Ramos (cell line): ENCODE measurements around the gene LY6G6F.

Experiments used
- in situ Hi-C: fragments of 300-500 bp; cut with MboI; formaldehyde crosslinking; loops from one replicate; pipeline ENCODE4 v1.14.3; 2022; ENCODE audit warnings: low sequenced_read_pairs; ENCODE audit not compliant: unreplicated experiment

LY6G6F gene

DNA sequence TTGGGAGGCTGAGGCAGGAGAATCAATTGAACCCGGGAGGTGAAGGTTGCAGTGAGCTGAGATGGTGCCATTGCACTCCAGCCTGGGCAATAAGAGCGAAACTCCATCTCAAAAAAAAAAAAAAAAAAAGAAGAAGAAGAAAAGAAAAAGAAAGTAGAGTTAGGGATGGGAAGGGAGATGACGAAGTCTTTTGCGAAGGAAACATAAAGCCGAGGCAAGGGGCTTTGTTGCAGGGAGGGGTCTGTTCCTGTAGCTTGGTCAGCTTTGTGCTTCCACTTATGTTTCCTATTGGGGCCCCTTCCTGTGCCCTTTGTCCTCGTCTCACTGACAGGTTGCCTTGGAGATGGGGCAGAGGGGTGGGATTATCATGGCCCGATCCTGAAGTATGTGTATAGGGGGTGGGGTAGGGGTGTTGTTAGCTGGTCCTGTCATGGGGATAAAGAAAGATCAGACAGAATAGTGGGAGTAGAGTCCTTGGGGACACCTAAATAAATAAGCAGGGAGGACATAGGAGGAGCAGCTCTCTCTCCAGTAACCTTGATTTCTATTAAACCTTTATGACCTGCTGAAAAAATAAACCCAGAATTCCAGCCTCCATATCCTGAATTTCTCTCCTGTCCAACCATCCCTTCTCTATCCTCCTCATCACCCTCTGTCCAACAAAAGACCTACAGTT lies 30.8 kb downstream of the LY6G6F start:
- in situ Hi-C loops, result no loop called here

DNA sequence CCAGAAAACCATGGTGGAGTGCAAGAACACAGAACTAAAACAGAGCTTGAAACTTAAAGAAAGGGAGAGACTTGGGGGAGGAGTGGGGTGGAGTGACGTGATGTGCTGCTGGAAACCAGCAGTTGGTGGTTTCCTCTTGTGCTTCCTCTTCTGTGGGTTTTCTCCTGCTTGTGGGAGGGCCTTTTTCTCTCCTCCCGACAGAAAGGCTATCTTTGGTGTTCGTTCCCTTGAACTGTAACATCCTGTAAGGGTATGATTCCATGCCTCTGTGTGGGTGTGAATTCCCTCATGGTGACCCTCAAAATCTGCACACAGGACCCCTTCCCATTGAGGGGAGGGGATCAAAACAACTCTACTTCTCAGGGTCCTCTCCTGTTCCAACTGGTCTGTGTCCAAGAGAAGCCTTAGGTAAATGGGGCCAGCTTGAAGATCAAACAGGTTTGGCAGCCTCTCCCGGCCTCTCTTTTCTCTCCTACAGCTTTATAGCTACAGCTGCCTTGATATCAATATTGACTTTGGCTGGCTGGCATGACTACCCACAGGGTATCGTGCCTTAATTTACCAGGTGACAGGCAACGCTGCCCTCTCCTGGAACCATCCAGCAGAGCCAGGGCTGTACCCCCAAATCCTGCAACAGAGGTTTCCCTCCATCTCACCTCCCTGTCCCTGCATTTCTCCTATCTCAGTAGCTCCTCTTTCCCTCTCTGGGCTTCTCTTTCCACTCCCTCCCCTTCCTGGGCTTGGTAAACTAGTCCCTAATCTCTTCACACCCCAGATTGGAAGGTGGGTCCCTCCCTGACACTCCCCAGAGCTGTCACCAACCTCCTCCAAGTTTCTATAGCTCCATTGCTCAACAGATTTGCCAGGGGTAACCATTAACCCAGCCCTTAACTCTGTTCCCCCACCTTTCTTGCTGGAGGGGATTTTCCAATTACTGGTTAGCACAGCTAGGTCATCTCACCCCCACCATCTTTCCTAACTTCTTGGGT lies 31.6 kb downstream of the LY6G6F start:
- in situ Hi-C loops, result no loop called here

DNA sequence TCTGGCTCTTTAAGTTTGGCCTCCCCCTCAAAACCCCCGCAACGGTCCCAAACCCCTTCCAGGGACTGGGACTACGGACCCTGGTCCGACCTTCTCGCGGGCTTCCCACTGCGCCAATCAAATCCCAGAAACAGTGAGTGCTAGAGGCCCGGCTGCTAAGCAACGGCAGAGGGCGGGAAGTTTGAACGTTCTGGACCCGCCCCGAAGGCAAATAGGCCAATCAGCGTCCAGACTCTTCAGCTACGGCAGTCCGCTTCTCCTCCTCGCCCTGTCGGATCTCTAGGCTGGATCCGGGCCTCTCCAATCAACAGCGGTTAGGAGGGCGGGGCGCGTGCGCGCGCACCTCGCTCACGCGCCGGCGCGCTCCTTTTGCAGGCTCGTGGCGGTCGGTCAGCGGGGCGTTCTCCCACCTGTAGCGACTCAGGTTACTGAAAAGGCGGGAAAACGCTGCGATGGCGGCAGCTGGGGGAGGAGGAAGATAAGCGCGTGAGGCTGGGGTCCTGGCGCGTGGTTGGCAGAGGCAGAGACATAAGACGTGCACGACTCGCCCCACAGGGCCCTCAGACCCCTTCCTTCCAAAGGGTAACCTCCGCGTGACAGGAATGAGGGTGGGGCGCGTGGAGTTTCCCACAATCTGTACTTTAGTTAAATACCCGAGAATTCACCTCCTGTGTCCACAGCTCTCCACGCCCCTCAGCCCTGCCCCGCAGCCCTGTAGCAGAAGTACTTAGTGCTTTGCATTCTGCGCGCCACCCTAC lies 33.2 kb downstream of the LY6G6F start, which contains the start of gene MSH5:
Gene MSH5 (plus strand): TSS at position 367 of the 758 bp plus-strand sequence. CDS start 462 bp downstream, outside the sequence.
- in situ Hi-C loops, result no loop called here

DNA sequence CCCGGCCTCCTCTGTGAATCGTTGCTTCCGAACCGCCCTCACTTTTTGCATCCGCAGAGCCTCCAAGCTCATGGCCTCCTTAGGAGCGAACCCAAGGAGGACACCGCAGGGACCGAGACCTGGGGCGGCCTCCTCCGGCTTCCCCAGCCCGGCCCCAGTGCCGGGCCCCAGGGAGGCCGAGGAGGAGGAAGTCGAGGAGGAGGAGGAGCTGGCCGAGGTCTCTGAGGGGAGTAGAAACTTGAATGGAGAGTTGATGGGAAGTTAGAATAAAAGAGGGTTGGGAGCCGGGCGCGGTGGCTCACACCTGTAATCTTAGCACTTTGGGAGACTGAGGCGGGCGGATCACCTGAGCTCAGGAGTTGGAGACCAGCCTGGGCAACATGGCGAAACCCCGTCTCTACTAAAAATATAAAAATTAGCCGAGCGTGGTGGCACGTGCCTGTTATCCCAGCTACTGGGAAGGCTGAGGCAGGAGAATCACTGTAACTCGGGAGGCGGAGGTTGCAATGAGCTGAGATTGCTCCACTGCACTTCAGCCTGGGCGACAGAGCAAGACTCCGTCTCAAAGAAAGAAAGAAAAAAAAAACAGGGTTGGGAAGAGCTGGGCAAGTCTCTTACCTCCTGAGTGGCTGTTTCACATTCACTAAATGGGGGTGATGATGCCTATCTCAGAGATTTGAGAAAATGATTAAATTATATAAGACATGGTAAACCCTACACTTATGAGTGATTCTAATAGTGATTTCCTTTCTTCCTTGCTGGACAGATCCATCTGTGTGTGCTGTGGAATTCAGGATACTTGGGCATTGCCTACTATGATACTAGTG lies 33.9 kb downstream of the LY6G6F start:
- in situ Hi-C loops, result no loop called here

DNA sequence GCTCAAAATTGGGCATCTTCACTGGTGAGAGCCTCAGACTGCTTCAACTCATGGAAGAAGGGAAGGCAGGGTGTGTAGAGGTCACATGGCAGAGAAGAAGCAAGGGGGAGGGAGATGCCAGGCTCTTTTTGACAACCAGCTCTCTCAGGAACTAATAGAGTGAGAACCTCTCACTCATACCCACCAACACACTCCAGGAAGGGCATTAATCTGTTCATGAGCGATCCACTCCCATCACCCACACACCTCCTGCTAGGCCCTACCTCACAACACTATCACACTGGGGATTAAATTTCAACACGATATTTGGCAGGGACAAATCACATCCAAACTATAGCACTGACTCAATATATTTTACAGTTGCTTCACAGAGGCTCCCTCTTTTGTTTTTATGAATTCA lies 35.1 kb downstream of the LY6G6F start:
- in situ Hi-C loops, result no loop called here

DNA sequence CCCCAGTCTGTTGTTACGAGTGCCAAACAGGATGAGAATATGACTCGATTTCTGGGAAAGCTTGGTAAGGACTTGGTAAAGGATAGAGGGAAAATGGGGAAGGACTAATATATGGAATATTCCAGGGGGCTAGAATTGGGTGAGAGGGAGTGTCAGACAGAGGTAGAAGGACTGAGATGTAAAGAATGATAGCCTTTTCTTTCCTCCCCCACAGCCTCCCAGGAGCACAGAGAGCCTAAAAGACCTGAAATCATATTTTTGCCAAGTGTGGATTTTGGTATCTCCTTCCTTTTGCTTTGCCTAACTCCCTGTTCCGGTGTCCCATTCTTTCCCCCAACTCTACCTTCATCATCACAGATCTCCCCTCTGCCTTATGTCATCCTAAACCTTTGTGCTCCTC lies 36.2 kb downstream of the LY6G6F start:
- in situ Hi-C loops, result no loop called here

DNA sequence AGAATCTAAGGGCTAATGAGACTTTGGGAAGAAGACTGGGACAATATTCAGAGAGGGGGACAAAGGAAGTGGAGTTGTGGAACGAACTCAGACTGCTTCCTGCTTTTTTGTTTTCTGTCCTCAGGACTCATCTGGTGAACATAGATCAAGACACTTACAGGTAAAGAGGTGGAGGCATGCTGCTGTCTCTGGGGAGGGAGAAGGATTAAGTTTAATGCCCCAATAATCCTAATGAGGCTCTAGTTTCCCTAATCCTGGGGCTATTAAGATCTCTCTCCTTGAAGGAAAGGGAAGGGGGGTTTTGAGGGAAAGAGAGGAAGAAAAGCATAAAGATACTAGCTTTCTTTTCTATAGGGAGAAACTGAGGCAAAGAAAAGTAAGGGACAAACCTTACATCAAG lies 37.8 kb downstream of the LY6G6F start:
- in situ Hi-C loops, result no loop called here

DNA sequence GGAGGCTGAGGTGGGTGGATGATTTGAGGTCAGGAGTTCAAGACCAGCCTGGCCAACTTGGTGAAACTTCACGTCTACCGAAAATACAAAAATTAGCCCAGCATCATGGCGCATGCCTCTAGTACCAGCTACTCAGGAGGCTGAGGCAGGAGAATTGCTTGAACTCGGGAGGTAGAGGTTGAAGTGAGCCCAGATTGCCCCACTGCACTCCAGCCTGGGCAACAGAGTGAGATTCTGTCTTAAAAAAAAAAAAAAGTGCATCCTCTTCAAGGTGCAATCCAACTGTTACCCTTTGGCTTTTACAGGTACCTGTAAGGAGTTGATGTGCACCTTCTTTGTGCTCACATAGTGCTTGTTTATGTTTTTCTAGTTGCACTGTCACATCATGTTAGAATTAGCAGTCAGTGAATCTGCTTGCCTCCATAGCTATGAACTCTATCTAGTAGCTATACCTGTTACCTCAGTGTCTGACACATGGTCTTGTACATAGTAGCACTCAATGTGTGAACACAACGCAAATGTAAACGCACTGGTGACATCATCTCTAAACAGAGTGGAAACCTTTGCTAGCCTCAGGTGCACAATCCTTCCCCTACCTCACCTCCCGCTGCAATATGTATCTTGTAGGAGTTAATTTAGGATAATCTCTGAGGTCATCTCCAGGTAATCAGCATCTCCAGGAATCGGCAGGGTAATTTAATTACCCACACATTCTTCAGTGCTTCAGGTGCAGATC lies 42.8 kb downstream of the LY6G6F start:
- in situ Hi-C loops, result no loop called here

DNA sequence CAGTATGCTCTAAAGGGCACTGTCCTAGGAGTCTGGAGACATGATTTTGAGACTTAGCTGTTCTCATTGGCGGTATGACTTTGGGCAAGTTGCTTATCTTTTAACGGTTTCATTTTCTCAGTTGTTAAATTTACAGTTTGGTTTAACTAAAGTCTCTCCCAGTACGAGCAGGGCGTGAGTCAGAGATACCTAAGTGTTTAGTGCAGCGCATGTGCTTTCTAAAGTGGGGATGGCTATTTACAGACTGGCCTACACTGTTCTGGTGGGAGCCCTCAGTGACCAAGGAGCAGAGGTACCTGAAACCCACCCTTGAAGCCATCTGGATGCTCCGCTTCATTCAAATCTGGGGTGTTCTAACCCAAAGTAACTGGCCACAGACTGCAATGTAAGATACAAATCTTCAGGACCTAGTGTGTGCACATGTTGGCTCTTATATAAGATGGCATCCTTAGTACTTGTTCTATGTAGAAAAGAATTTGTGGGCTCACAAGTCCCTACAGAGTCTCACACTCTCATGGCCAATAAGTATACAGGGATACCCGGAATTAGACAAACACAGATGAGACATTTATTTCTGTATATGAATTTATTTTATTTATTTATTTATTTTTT lies 43.9 kb downstream of the LY6G6F start:
- in situ Hi-C loops, result no loop called here

DNA sequence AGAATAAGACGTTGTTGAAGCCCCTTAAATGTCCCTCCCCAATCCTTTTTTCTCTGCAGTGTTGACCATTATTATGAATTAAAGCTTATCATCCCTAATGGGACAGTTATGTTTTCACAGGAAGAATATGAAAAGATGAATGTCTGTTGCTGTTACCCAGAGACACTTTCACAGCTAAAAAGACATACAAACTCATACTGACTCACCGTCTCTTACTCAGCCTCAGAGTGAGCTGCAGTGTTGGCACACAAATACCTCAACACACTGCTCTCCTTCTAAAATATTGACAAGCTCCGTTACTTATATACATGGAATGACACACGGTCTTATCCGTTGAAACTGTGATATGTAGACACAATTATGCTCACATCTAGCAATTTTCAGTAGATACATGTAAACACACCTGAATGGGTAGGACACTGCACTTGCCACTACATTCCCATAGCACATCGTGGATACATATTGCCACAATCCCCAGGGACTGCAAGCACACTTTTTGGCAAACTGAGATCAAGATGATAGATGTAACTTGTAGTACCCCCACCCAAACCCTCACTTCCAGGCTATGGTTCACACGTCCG lies 46.2 kb downstream of the LY6G6F start:
- in situ Hi-C loops, result no loop called here

DNA sequence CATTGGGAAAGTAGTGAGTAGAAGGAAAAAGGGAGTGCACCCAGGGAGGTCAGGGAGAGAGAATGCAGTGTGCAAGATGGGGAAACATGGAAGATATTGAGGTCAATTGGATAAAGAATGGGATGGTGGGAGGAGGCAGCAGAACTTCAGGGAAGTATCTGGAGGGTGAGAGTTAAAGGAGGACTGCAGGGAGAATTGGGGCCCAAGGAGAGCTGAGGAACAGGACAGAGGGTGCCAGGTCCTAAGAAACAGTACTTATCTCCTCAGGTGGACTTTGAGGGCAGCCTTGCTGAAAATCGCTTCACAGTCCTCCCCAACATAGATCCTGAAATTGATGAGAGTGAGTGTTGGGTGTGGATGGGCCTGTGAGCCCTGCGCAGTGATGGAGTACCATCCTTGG lies 51.6 kb downstream of the LY6G6F start:
- in situ Hi-C loops, result no loop called here
